H1 (cell line): ENCODE measurements around the gene HNRNPM. TPM values are rescaled to one million over a fixed set of nuclear protein-coding genes. Genes with fewer than 3 reads are reported as not detected.

ENCODE experiments used
- CTCF ChIA-PET: fragments of 300-600 bp; sonication (Branson Sonifier 250); formaldehyde crosslinking; loops from one replicate; lab custom pipeline; 2021; ENCODE audit not compliant: partially characterized antibody; lab: Charles Lee
- POLR2A ChIA-PET: fragments of 300-600 bp; sonication (Branson Sonifier 250); formaldehyde crosslinking; loops from one replicate; lab custom pipeline; 2021; ENCODE audit warnings: inconsistent platforms; ENCODE audit not compliant: partially characterized antibody; lab: Charles Lee
- DNase-seq, 2 experiments: peaks; one replicate each; pipeline versions ENCODE4 v3.0.0 to v3.0.0-alpha.2; 2010 to 2022; ENCODE audit warnings: low spot score in 2 of 2, low read depth in 1 of 2, mixed read lengths in 1 of 2
- FAIRE-seq: peaks from 2 replicates; lab custom pipeline; 2011; peaks lifted over from hg19 to GRCh38; lab: Jason Lieb, UNC
- H2AFZ ChIP-seq: 2 replicates; pipeline ENCODE4 v1.8.1; 2012; ENCODE audit warnings: low read length, inconsistent platforms
- H2AK5ac ChIP-seq: 2 replicates; pipeline ENCODE4 v1.6.1; 2013; ENCODE audit warnings: low read depth, low read length
- H2BK120ac ChIP-seq: replicated peaks from 2 replicates; pipeline ENCODE3; 2013; ENCODE audit warnings: low read depth, low read length, inconsistent platforms
- H2BK12ac ChIP-seq: 2 replicates; pipeline ENCODE4 v1.6.1; 2013; ENCODE audit warnings: low read depth, low read length
- H2BK15ac ChIP-seq: 2 replicates; pipeline ENCODE4 v1.6.1; 2013; ENCODE audit warnings: low read length
- H2BK20ac ChIP-seq: 2 replicates; pipeline ENCODE4 v1.6.1; 2013; ENCODE audit warnings: low read length
- H2BK5ac ChIP-seq: 2 replicates; pipeline ENCODE4 v1.6.1; 2013; ENCODE audit warnings: low read depth, low read length
- H3K14ac ChIP-seq: 2 replicates; pipeline ENCODE4 v1.6.1; 2013; ENCODE audit warnings: inconsistent platforms; ENCODE audit not compliant: insufficient read length
- H3K18ac ChIP-seq: 2 replicates; pipeline ENCODE4 v1.6.1; 2013; ENCODE audit warnings: low read length; ENCODE audit errors: extremely low read depth
- H3K23ac ChIP-seq: 2 replicates; pipeline ENCODE4 v1.6.1; 2013; ENCODE audit warnings: inconsistent platforms; ENCODE audit not compliant: insufficient read length
- H3K23me2 ChIP-seq: 2 replicates; pipeline ENCODE4 v1.6.1; 2013; ENCODE audit warnings: low read depth, low read length
- H3K27ac ChIP-seq: 2 replicates; pipeline ENCODE4 v1.6.1; 2011; ENCODE audit warnings: low read depth, low read length, inconsistent platforms
- H3K27me3 ChIP-seq, 4 experiments: replicated peaks in 1 of 4; 1 replicate in 1 of 4; 2 replicates in 3 of 4; pipeline versions ENCODE4 v1.6.1 to v1.8.1; 2011 to 2013; ENCODE audit warnings: low read length in 3 of 4, mild to moderate bottlenecking in 3 of 4, inconsistent platforms in 2 of 4, mixed read lengths in 2 of 4, moderate library complexity in 1 of 4; ENCODE audit not compliant: control insufficient read depth in 3 of 4, insufficient read depth in 3 of 4; ENCODE audit errors: extremely low read depth in 1 of 4
- H3K36me3 ChIP-seq, 4 experiments: 2 replicates each; pipeline versions ENCODE4 v1.6.1 to v1.8.1; 2011 to 2013; ENCODE audit warnings: mild to moderate bottlenecking in 4 of 4, low read length in 3 of 4, moderate library complexity in 2 of 4, control low read depth in 1 of 4, inconsistent platforms in 1 of 4; ENCODE audit not compliant: insufficient read depth in 4 of 4, control insufficient read depth in 2 of 4
- H3K4ac ChIP-seq: replicated peaks from 2 replicates; pipeline ENCODE3; 2013; ENCODE audit warnings: low read length, low read depth, mixed read lengths, inconsistent platforms; ENCODE audit not compliant: insufficient read length
- H3K4me1 ChIP-seq, 4 experiments: replicated peaks in 1 of 4; 1 replicate in 1 of 4; 2 replicates in 3 of 4; pipeline versions ENCODE4 v1.6.1 to v1.8.1; 2011 to 2013; ENCODE audit warnings: low read length in 3 of 4, inconsistent platforms in 2 of 4, mixed read lengths in 1 of 4; ENCODE audit not compliant: insufficient read depth in 4 of 4, control insufficient read depth in 3 of 4
- H3K4me2 ChIP-seq, 2 experiments: 2 replicates each; pipeline versions ENCODE4 v1.6.1 to v1.8.1; 2011 to 2013; ENCODE audit warnings: low read depth in 2 of 2, low read length in 2 of 2, control low read depth in 1 of 2, inconsistent platforms in 1 of 2, mild to moderate bottlenecking in 1 of 2; ENCODE audit not compliant: insufficient read depth in 1 of 2
- H3K4me3 ChIP-seq, 4 experiments: fragments of 200-600, 300-600 bp in 1 of 4; sonication (generic), shearing (Covaris generic), sonication (Bioruptor Twin) in 1 of 4; 2 replicates each; pipeline versions ENCODE4 v1.5.1 to v1.8.1; 2011 to 2016; ENCODE audit warnings: low read length in 4 of 4, low read depth in 3 of 4, control low read depth in 2 of 4, inconsistent platforms in 2 of 4, mild to moderate bottlenecking in 2 of 4, mixed read lengths in 1 of 4, moderate library complexity in 1 of 4; ENCODE audit not compliant: insufficient read depth in 2 of 4; ENCODE audit errors: extremely low read depth in 1 of 4
- H3K56ac ChIP-seq: replicated peaks from 2 replicates; pipeline ENCODE3; 2013; ENCODE audit warnings: low read depth, mild to moderate bottlenecking, mixed read lengths, low read length, inconsistent platforms; ENCODE audit not compliant: insufficient read length
- H3K79me1 ChIP-seq: 2 replicates; pipeline ENCODE4 v1.6.1; 2013; ENCODE audit warnings: low read depth, low read length, control low read depth
- H3K79me2 ChIP-seq, 2 experiments: 2 replicates each; pipeline versions ENCODE4 v1.6.1 to v1.8.1; 2012 to 2013; ENCODE audit warnings: low read length in 2 of 2, mild to moderate bottlenecking in 2 of 2, inconsistent platforms in 1 of 2; ENCODE audit not compliant: insufficient read depth in 2 of 2, control insufficient read depth in 1 of 2
- H3K9ac ChIP-seq, 4 experiments: replicated peaks in 1 of 4; 1 replicate in 1 of 4; 2 replicates in 3 of 4; pipeline versions ENCODE4 v1.6.1 to v1.8.1; 2011 to 2013; ENCODE audit warnings: low read depth in 3 of 4, low read length in 3 of 4, control low read depth in 2 of 4, mild to moderate bottlenecking in 2 of 4, moderate library complexity in 2 of 4, inconsistent platforms in 1 of 4; ENCODE audit errors: extremely low read depth in 1 of 4
- H3K9me3 ChIP-seq, 2 experiments: 2 replicates each; pipeline versions ENCODE4 v1.6.1 to v1.8.1; 2012 to 2013; ENCODE audit warnings: mild to moderate bottlenecking in 2 of 2, moderate library complexity in 2 of 2, control low read depth in 1 of 2, inconsistent platforms in 1 of 2, low read depth in 1 of 2, low read length in 1 of 2, mixed read lengths in 1 of 2; ENCODE audit not compliant: insufficient read depth in 2 of 2
- H4K20me1 ChIP-seq, 2 experiments: replicated peaks in 1 of 2; 2 replicates each; pipeline versions ENCODE3 to v1.8.1; 2011 to 2013; ENCODE audit warnings: inconsistent platforms in 2 of 2, low read length in 2 of 2, mild to moderate bottlenecking in 1 of 2; ENCODE audit not compliant: insufficient read depth in 2 of 2, control insufficient read depth in 1 of 2
- H4K5ac ChIP-seq: 2 replicates; pipeline ENCODE4 v1.6.1; 2013; ENCODE audit warnings: low read length, low read depth, mixed read lengths, inconsistent platforms; ENCODE audit not compliant: insufficient read length
- H4K8ac ChIP-seq: 2 replicates; pipeline ENCODE4 v1.8.0; 2013; ENCODE audit warnings: mild to moderate bottlenecking, moderate library complexity, low read length, inconsistent platforms; ENCODE audit not compliant: insufficient read depth; ENCODE audit errors: extremely low read depth
- H4K91ac ChIP-seq: replicated peaks from 2 replicates; pipeline ENCODE3; 2013; ENCODE audit warnings: low read length, mixed read lengths, inconsistent platforms; ENCODE audit not compliant: insufficient read length
- CBX8 ChIP-seq: fragments of 300-800, 300-1000 bp; sonication (generic); IDR thresholded peaks from 2 replicates; pipeline ENCODE4 v1.7.1; 2016; ENCODE audit warnings: low read depth, low read length, borderline replicate concordance
- CTCF ChIP-seq, 3 experiments: IDR thresholded peaks; 1 replicate in 2 of 3; 2 replicates in 1 of 3; pipeline versions ENCODE4 v1.5.1 to v1.6.1; 2011; ENCODE audit warnings: low read length in 3 of 3, mild to moderate bottlenecking in 3 of 3, inconsistent platforms in 2 of 3, low read depth in 1 of 3, moderate library complexity in 1 of 3; ENCODE audit not compliant: insufficient read depth in 1 of 3; ENCODE audit errors: control extremely low read depth in 1 of 3
- HDAC6 ChIP-seq: IDR thresholded peaks from one replicate; pipeline ENCODE4 v1.7.1; 2012; ENCODE audit warnings: low read depth, mild to moderate bottlenecking, inconsistent platforms, low read length, moderate library complexity
- SIN3A ChIP-seq, 2 experiments: IDR thresholded peaks in 1 of 2; conservative IDR thresholded peaks in 1 of 2; 2 replicates each; pipeline ENCODE4 v1.6.1; 2011 to 2012; ENCODE audit warnings: low read length in 2 of 2, improper control_type of control experiment in 1 of 2, low read depth in 1 of 2, mild to moderate bottlenecking in 1 of 2
- TCF12 ChIP-seq: IDR thresholded peaks from 2 replicates; pipeline ENCODE4 v1.6.1; 2011; ENCODE audit warnings: low read depth, mild to moderate bottlenecking, low read length
- WGBS, 2 experiments: shearing (Covaris generic) in 1 of 2; methylation state at CpG; one replicate each; pipeline versions ENCODE4 v1.1.6 to v1.1.7; 2013 to 2015; ENCODE audit warnings: low lambda C conversion rate in 2 of 2, mixed read lengths in 2 of 2, inconsistent platforms in 1 of 2, low coverage in 1 of 2, missing lambda C conversion rate in 1 of 2; ENCODE audit not compliant: insufficient replicate concordance in 2 of 2, insufficient coverage in 1 of 2, insufficient read length in 1 of 2; ENCODE audit errors: extremely low coverage in 1 of 2, missing lambda C conversion rate in 1 of 2; 5-methylcytosine and 5-hydroxymethylcytosine counted together
- polyA plus RNA-seq, 7 experiments: library from polyadenylated mRNA; depleted of rRNA in 3 of 7; stranded (reverse) in 5 of 7; unstranded in 2 of 7; fragments of >200 nt in 5 of 7; fragments of 200-250 nt in 2 of 7; gene quantifications; 1 replicate in 5 of 7; 2 replicates in 1 of 7; 4 replicates in 1 of 7; pipeline versions ENCODE4 v1.2.1 to v1.2.3, GENCODE V29; 2011 to 2013; ENCODE audit warnings: missing spikeins in 2 of 7, mixed read lengths in 2 of 7
- total RNA-seq: library from RNA; stranded (reverse); fragmentation: NEBNext Ultra II Directional; extraction: Animal tissue kit (Norgen Biotek cat#: 25700); gene quantifications from 2 replicates; pipeline ENCODE4 v1.2.1, GENCODE V29; 2021

The HNRNPM gene
- total and polyA plus RNA-seq, 2 of the 8 experiments (the other 6 are each of a cell fraction or from before 2014, with no cell fraction given), result 375 to 474 TPM

DNA sequence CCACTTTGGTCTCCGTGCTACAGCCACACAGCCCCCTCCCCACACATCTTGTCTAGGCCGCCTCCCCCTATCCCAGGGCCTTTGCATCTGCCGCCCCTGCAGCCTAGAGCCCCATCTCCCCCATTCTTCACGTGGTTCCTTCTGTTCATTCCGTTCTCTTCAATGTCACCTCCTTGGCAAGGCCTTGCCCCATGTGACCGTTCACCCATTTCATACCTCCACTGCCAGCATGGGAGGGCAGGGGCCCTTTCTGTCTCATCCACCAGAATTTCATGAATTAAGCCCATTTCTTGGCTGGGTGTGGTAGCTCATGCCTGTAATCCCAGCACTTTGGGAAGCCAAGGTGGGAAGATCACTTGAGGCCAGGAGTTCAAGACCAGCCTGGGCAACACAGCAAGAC is 15.7 kb upstream of the HNRNPM start:
- Histone ChIP-seq H3K4ac (no peak overlapping the region), H2BK15ac (no peak overlapping the region), H3K4me1 (peaks cover 0 to 2% (median 0%) of the 10 kb centered on the region in 4 experiments; a peak in 1 of 7 replicates), H2BK5ac (no peak overlapping the region), H3K9me3 (no peaks in the 10 kb centered on the region), H3K9ac (no peak overlapping the region), H3K79me2 (no peaks in the 10 kb centered on the region), H2AFZ (no peak overlapping the region), H2BK12ac (no peak overlapping the region), H4K8ac (no peak overlapping the region), H3K14ac (no peak overlapping the region), H3K56ac (no peak overlapping the region), H3K79me1 (no peaks in the 10 kb centered on the region), H3K27ac (no peak overlapping the region), H4K20me1 (no peaks in the 10 kb centered on the region), H3K36me3 (no peaks in the 10 kb centered on the region), H3K27me3 (no peaks in the 10 kb centered on the region), H3K4me2 (no peak overlapping the region), H3K23me2 (no peaks in the 10 kb centered on the region), H3K4me3 (no peak overlapping the region), H3K23ac (no peak overlapping the region), H3K18ac (no peak overlapping the region), H2BK120ac (no peak overlapping the region), H2AK5ac (no peak overlapping the region), H4K91ac (no peak overlapping the region), H2BK20ac (no peak overlapping the region), H4K5ac (no peak overlapping the region)
- no peak for DNase-seq
- FAIRE-seq, result no peak
- WGBS, 2 experiments, result 88% methylated on average over 5 of the region's 6 CpGs; no CpG with 5 or more reads in 1 of the 2 experiments
- ChIA-PET CTCF (interaction anchor here (0.6 to 4.3 kb wide), 2 partner anchors 75 to 398 kb away, joined by 3 to 16 read pairs; no protein-coding TSS in a partner anchor), POLR2A (no interaction called here)
- TF ChIP-seq CBX8, result no peak
- TF ChIP-seq SIN3A (conservative IDR thresholded peaks at IDR 0.05 in 1 of 2, IDR thresholded peaks at IDR 0.05 in 1 of 2; ENCODE audit: low read depth in 1 of 2, low read length in 2 of 2), result no peak
- no peak for TF ChIP-seq CTCF (IDR thresholded peaks at IDR 0.05; ENCODE audit: control extremely low read depth in 1 of 3, insufficient read depth in 1 of 3, low read depth in 1 of 3, low read length in 3 of 3)
- no peak for TF ChIP-seq HDAC6
- no peak for TF ChIP-seq TCF12
